ENCODE results near the gene RNF166. TPM values are rescaled to one million over a fixed set of nuclear protein-coding genes. Genes with fewer than 3 reads are reported as not detected.

The RNF166 gene
- total RNA-seq (2022): 33.3 and 34.3 TPM in 2 replicates
- Bru-seq, nascent RNA: percentile 50 among the genes with signal in this experiment
- percentile 69 among the genes with signal in this experiment for BruChase-seq, experiment 1, labeled RNA remaining after a 6-hour chase
- percentile 75 among the genes with signal in this experiment for BruChase-seq, experiment 2, labeled RNA remaining after a 2-hour chase
- long read RNA-seq, transcript RNF166-201 (6 exons, 1,883 nt): major isoform, 33 of 99 reads
- long read RNA-seq, partial matches to known transcripts: 2 of 99 reads
- long read RNA-seq, other reads (novel, unspliced or antisense): 63 of 99 reads

GRCh38 chr16:88706229-88706964 lies at the start of gene RNF166, which contains the start of gene CTU2:
Gene RNF166, minus strand, starts transcription at chr16:88706408. Its CDS starts 83 bp downstream, at chr16:88706325.
Gene CTU2, plus strand, starts transcription at chr16:88706503. Its CDS starts 28 bp downstream, at chr16:88706531.
- intact Hi-C loops (cut with micrococcal nuclease; ENCODE audit: unreplicated experiment): no loop called here
- Mint-ChIP-seq H3K27me3 (ENCODE audit: unreplicated experiment) (no peaks in the 10 kb centered on the region), H3K27ac (ENCODE audit: unreplicated experiment) (peak within 1 kb of the TSS; percentile 77), H3K36me3 (ENCODE audit: insufficient read depth, unreplicated experiment) (peaks cover 45% of the 10 kb centered on the region), H3K9me3 (ENCODE audit: low read depth, unreplicated experiment) (no peaks in the 10 kb centered on the region), H3K4me3 (ENCODE audit: low read depth, unreplicated experiment) (peak within 1 kb of the TSS; percentile 80), H3K4me1 (ENCODE audit: low read depth, unreplicated experiment) (peaks cover 9% of the 10 kb centered on the region)
- DNase-seq: peak; percentile 97
- CTCF ChIA-PET: no interaction called here
- no peak for TF ChIP-seq CTCF (IDR thresholded peaks at IDR 0.05; ENCODE audit: unreplicated experiment)
- BruUV-seq (replicated peaks): no TSS peak

- Mint-ChIP-seq H3K27ac (ENCODE audit: unreplicated experiment) (no peak overlapping the region), H3K9me3 (ENCODE audit: low read depth, unreplicated experiment) (no peaks in the 10 kb centered on the region), H3K4me3 (ENCODE audit: low read depth, unreplicated experiment) (no peak overlapping the region), H3K36me3 (ENCODE audit: insufficient read depth, unreplicated experiment) (peaks cover 24% of the 10 kb centered on the region), H3K27me3 (ENCODE audit: unreplicated experiment) (no peaks in the 10 kb centered on the region), H3K4me1 (ENCODE audit: low read depth, unreplicated experiment) (peaks cover 29% of the 10 kb centered on the region)
- no TSS peak for BruUV-seq (replicated peaks)
- peak; percentile 38 for TF ChIP-seq CTCF (IDR thresholded peaks at IDR 0.05; ENCODE audit: unreplicated experiment)
- peak; percentile 54 for DNase-seq
- CTCF ChIA-PET: interaction anchor here (1.0 to 1.2 kb wide), 2 partner anchors 18 to 29 kb away, joined by 3 to 7 read pairs; no protein-coding TSS in a partner anchor
- intact Hi-C loops (cut with micrococcal nuclease; ENCODE audit: unreplicated experiment): no loop called here
Measured at GRCh38 chr16:88754912-88755744, 48.9 kb upstream of the RNF166 start.

GRCh38 chr16:88754109-88754911 lies 48.1 kb upstream of the RNF166 start:
- no peak for DNase-seq
- TF ChIP-seq CTCF (IDR thresholded peaks at IDR 0.05; ENCODE audit: unreplicated experiment): no peak
- Mint-ChIP-seq H3K27me3 (ENCODE audit: unreplicated experiment) (no peaks in the 10 kb centered on the region), H3K27ac (ENCODE audit: unreplicated experiment) (no peak overlapping the region), H3K9me3 (ENCODE audit: low read depth, unreplicated experiment) (no peaks in the 10 kb centered on the region), H3K36me3 (ENCODE audit: insufficient read depth, unreplicated experiment) (peaks cover 16% of the 10 kb centered on the region), H3K4me1 (ENCODE audit: low read depth, unreplicated experiment) (peaks cover 25% of the 10 kb centered on the region), H3K4me3 (ENCODE audit: low read depth, unreplicated experiment) (no peak overlapping the region)
- BruUV-seq (replicated peaks): no TSS peak
- CTCF ChIA-PET: interaction anchor here (0.5 to 0.6 kb wide), 2 partner anchors 48 to 67 kb away, joined by 3 to 5 read pairs; no protein-coding TSS in a partner anchor
- intact Hi-C loops (cut with micrococcal nuclease; ENCODE audit: unreplicated experiment): no loop called here
